HCT116 (cell line): ENCODE results near the gene PSME2. TPM values are rescaled to one million over a fixed set of nuclear protein-coding genes. Genes with fewer than 3 reads are reported as not detected.

Experiments
- ATAC-seq: fragments of 200-7000 bp; cut with Tn5 transposase; 2 replicates; pipeline ENCODE4 v1.9.1; 2020; ENCODE audit warnings: mild to moderate bottlenecking, moderate library complexity
- BruUV-seq: library from RNA; stranded (reverse); fragments of 400-500 nt; replicated peaks from 2 replicates; lab custom pipeline; 2021; lab: Mats Ljungman, UMichigan
- CTCF ChIA-PET: fragments of 300-600 bp; sonication (Branson Sonifier 250); formaldehyde crosslinking; loops from one replicate; lab custom pipeline; 2021; ENCODE audit warnings: antibody characterized with exemption; lab: Charles Lee
- POLR2A ChIA-PET: fragments of 300-600, 350-600 bp; sonication (Branson Sonifier 250); formaldehyde crosslinking; loops from one replicate; lab custom pipeline; 2021; ENCODE audit warnings: antibody characterized with exemption; lab: Charles Lee
- RAD21 ChIA-PET, 2 experiments: fragments of 300-600 bp; sonication (Branson Sonifier 250); formaldehyde crosslinking; loops; one replicate each; lab custom pipeline; 2023; ENCODE audit warnings: low total read pairs in 2 of 2; ENCODE audit not compliant: uncharacterized antibody in 2 of 2, unreplicated experiment in 2 of 2, low non-redundant PET in 1 of 2; lab: Charles Lee
- DNase-seq: peaks from one replicate; pipeline ENCODE4 v3.0.0-alpha.2; 2010; ENCODE audit warnings: low read depth, low spot score
- H2AFZ ChIP-seq: fragments of 200-600 bp; shearing (Covaris generic), sonication (generic); 2 replicates; pipeline ENCODE4 v1.6.1; 2017; ENCODE audit warnings: low read depth, mixed run types, mixed read lengths, antibody characterized with exemption, low read length; ENCODE audit not compliant: poor library complexity, severe bottlenecking
- H3K27ac ChIP-seq: 2 replicates; pipeline ENCODE4 v1.5.1; 2012; ENCODE audit warnings: low read depth, low read length
- H3K27me3 ChIP-seq: fragments of 200-600 bp; sonication (generic); 2 replicates; pipeline ENCODE4 v1.6.1; 2016; ENCODE audit warnings: mixed run types, low read length, mixed read lengths; ENCODE audit not compliant: insufficient read depth
- H3K36me3 ChIP-seq, 2 experiments: fragments of 200-500 bp in 1 of 2; fragments of 200-600 bp in 1 of 2; sonication (Bioruptor generic) in 1 of 2; sonication (generic) in 1 of 2; 2 replicates each; pipeline versions ENCODE4 v1.5.1 to v1.6.1; 2014 to 2016; ENCODE audit warnings: low read length in 2 of 2, inconsistent platforms in 1 of 2, mixed read lengths in 1 of 2, mixed run types in 1 of 2; ENCODE audit not compliant: insufficient read depth in 2 of 2, control insufficient read depth in 1 of 2
- H3K4me1 ChIP-seq, 2 experiments: fragments of 200-600 bp in 1 of 2; sonication (generic) in 1 of 2; 2 replicates each; pipeline versions ENCODE4 v1.5.1 to v1.6.1; 2012 to 2017; ENCODE audit warnings: low read length in 2 of 2, inconsistent platforms in 1 of 2, mild to moderate bottlenecking in 1 of 2, mixed read lengths in 1 of 2, mixed run types in 1 of 2, moderate library complexity in 1 of 2; ENCODE audit not compliant: insufficient read depth in 2 of 2, control insufficient read depth in 1 of 2
- H3K4me2 ChIP-seq: fragments of 200-600 bp; sonication (generic); 2 replicates; pipeline ENCODE4 v1.6.1; 2017; ENCODE audit warnings: mixed run types, low read length, mixed read lengths
- H3K4me3 ChIP-seq, 2 experiments: fragments of 200-600 bp in 1 of 2; sonication (generic) in 1 of 2; replicated peaks in 1 of 2; 2 replicates each; pipeline ENCODE4 v1.5.1; 2011 to 2016; ENCODE audit warnings: low read length in 2 of 2, control low read depth in 1 of 2, low read depth in 1 of 2, mild to moderate bottlenecking in 1 of 2, mixed read lengths in 1 of 2, mixed run types in 1 of 2
- H3K79me2 ChIP-seq: fragments of 200-600 bp; sonication (generic); 2 replicates; pipeline ENCODE4 v1.6.1; 2017; ENCODE audit warnings: mild to moderate bottlenecking, mixed run types, low read length, moderate library complexity, mixed read lengths; ENCODE audit not compliant: insufficient read depth
- H3K9ac ChIP-seq: fragments of 200-600 bp; sonication (generic); 2 replicates; pipeline ENCODE4 v1.6.1; 2016; ENCODE audit warnings: low read length, mixed read lengths
- H3K9me2 ChIP-seq: fragments of 200-600 bp; sonication (generic), shearing (Covaris generic); 2 replicates; pipeline ENCODE4 v1.6.1; 2017; ENCODE audit warnings: mixed run types, mild to moderate bottlenecking, moderate library complexity; ENCODE audit not compliant: insufficient read depth
- H3K9me3 ChIP-seq, 2 experiments: fragments of 200-500 bp in 1 of 2; fragments of 200-600 bp in 1 of 2; sonication (Bioruptor generic) in 1 of 2; sonication (generic) in 1 of 2; 2 replicates each; pipeline ENCODE4 v1.6.1; 2014 to 2017; ENCODE audit warnings: low read length in 2 of 2, mixed read lengths in 2 of 2, inconsistent platforms in 1 of 2, low read depth in 1 of 2, mild to moderate bottlenecking in 1 of 2, mixed run types in 1 of 2, moderate library complexity in 1 of 2; ENCODE audit not compliant: control insufficient read depth in 1 of 2, insufficient read depth in 1 of 2
- H4K20me1 ChIP-seq: fragments of 200-600 bp; sonication (generic), shearing (Covaris generic); 2 replicates; pipeline ENCODE4 v1.6.1; 2017; ENCODE audit warnings: mixed run types, mild to moderate bottlenecking, moderate library complexity; ENCODE audit not compliant: insufficient read depth
- CEBPB ChIP-seq: IDR thresholded peaks from 2 replicates; pipeline ENCODE4 v1.6.1; 2012; ENCODE audit warnings: low read depth
- EGR1 ChIP-seq: IDR thresholded peaks from 2 replicates; pipeline ENCODE4 v1.6.1; 2012; ENCODE audit warnings: low read depth
- EZH2 ChIP-seq: fragments of 200-600 bp; sonication (generic); IDR thresholded peaks from 2 replicates; pipeline ENCODE4 v1.6.1; 2017; ENCODE audit warnings: antibody characterized with exemption, mixed run types
- EZH2phosphoT487 ChIP-seq: fragments of 200-600 bp; IDR thresholded peaks from 2 replicates; pipeline ENCODE4 v1.6.1; 2018; ENCODE audit warnings: antibody characterized with exemption, borderline replicate concordance
- JUND ChIP-seq: IDR thresholded peaks from 2 replicates; pipeline ENCODE4 v1.6.1; 2012
- POLR2A ChIP-seq: IDR thresholded peaks from 2 replicates; pipeline ENCODE4 v1.7.0; 2011; ENCODE audit warnings: borderline replicate concordance; ENCODE audit not compliant: insufficient read depth, insufficient read length; ENCODE audit errors: extremely low read depth
- SP1 ChIP-seq: IDR thresholded peaks from 2 replicates; pipeline ENCODE4 v1.6.1; 2012; ENCODE audit warnings: low read depth
- TCF7L2 ChIP-seq: IDR thresholded peaks from 2 replicates; pipeline ENCODE4 v1.7.0; 2011; ENCODE audit warnings: borderline replicate concordance, inconsistent platforms; ENCODE audit not compliant: insufficient read depth, insufficient read length; ENCODE audit errors: extremely low read depth
- YY1 ChIP-seq: IDR thresholded peaks from 2 replicates; pipeline ENCODE4 v1.6.1; 2011; ENCODE audit warnings: low read length, low read depth, moderate library complexity, mild to moderate bottlenecking; ENCODE audit not compliant: insufficient replicate concordance; ENCODE audit errors: extremely low read depth
- ZFX ChIP-seq: fragments of 450-650 bp; IDR thresholded peaks from 2 replicates; pipeline ENCODE4 v1.6.1; 2017
- intact Hi-C: fragments of 100-400 bp; cut with micrococcal nuclease; formaldehyde crosslinking; loops from 2 replicates; pipeline ENCODE4 v1.10.0; 2022
- total RNA-seq: library from RNA; stranded (reverse); gene quantifications from one replicate; pipeline ENCODE4 v1.2.1, GENCODE V29; 2021; ENCODE audit not compliant: unreplicated experiment
- TF ChIP-seq, protein P1 (sequence below): IDR thresholded peaks from 2 replicates; pipeline ENCODE4 v1.6.1; 2012
- TF ChIP-seq, protein P2 (sequence below): IDR thresholded peaks from 2 replicates; pipeline ENCODE4 v1.6.1; 2012

Gene PSME2
- total RNA-seq, 1 experiment from 2014 or later, result 160 TPM

DNA sequence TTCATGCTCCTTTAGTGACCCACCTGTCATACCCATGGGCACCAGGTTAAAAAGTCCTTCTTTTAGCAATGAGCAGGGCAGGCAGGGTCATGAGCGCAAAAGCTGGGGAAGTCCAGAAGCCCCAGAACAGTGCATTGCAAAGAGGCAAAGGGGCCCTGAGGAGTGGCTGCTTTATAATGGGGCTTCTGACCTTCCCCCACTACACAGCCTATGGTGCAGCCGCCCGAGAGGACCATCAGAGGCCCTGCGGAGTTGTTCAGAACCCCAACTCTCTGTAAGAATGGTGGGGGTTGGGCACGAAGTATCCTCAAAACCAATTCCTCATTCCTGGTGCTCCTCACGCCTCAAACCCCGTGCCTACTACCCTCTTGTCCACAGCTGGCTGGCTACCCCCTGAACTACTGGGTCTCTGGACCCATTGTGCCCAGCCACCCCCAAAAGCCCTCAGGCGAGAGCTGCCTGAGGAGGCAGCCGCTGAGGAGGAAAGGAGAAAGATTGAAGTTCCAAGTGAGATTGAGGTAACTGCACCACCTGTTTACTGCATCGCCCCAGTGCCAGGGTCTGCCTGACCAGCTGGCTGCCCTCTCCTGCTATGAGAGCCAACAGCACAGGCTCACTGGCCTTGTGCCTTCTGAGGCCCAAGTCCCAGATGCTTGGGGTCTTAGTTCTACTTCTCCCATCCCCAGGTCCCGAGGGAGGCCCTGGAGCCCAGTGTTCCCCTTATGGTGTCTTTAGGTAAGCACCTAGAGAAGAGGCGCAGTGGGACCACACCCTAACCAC lies 32.2 kb upstream of the PSME2 start:
- H3K79me2 ChIP-seq, result no peaks in the 10 kb centered on the region
- no peak overlapping the region for H2AFZ ChIP-seq
- DNase-seq (no peak), ATAC-seq (0 out of 2 replicates have a peak, but pooled peaks have one; percentile 4)
- intact Hi-C loops, result no loop called here
- H3K9ac ChIP-seq, result no peak overlapping the region
- TF ChIP-seq CEBPB, result no peak
- TF ChIP-seq, protein P1, sequence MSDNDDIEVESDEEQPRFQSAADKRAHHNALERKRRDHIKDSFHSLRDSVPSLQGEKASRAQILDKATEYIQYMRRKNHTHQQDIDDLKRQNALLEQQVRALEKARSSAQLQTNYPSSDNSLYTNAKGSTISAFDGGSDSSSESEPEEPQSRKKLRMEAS, result no peak
- TF ChIP-seq EZH2, result no peak
- TF ChIP-seq, protein P2, sequence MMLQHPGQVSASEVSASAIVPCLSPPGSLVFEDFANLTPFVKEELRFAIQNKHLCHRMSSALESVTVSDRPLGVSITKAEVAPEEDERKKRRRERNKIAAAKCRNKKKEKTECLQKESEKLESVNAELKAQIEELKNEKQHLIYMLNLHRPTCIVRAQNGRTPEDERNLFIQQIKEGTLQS, result no peak
- no peak for TF ChIP-seq YY1
- TF ChIP-seq SP1, result no peak
- no peak for TF ChIP-seq POLR2A
- TF ChIP-seq JUND, result no peak
- TF ChIP-seq TCF7L2, result no peak
- TF ChIP-seq ZFX, result no peak
- no peak for TF ChIP-seq EGR1
- no peak for TF ChIP-seq EZH2phosphoT487
- ChIA-PET RAD21 (no interaction called here), POLR2A (interaction anchor here (1.4 kb wide), 1 partner anchor 17 kb away, joined by 5 read pairs; the partner anchor contains the start of gene IRF9), CTCF (interaction anchor here (2.2 kb wide), 1 partner anchor 18 kb away, joined by 5 read pairs; the partner anchor contains the start of gene IRF9)
- no peaks in the 10 kb centered on the region for H3K4me1 ChIP-seq
- H3K4me2 ChIP-seq, result no peak overlapping the region
- no peaks in the 10 kb centered on the region for H3K9me3 ChIP-seq
- no peak overlapping the region for H3K4me3 ChIP-seq
- BruUV-seq, result no TSS peak
- H3K27ac ChIP-seq, result no peak overlapping the region
- no peaks in the 10 kb centered on the region for H3K27me3 ChIP-seq
- no peaks in the 10 kb centered on the region for H4K20me1 ChIP-seq
- H3K36me3 ChIP-seq, result peaks cover 18 to 27% of the 10 kb centered on the region in 2 experiments; a peak in 3 of 4 replicates
- H3K9me2 ChIP-seq, result no peaks in the 10 kb centered on the region
